Endodermal cell (in vitro differentiated cells): ENCODE results near the gene LPIN3. TPM values are rescaled to one million over a fixed set of nuclear protein-coding genes. Genes with fewer than 3 reads are reported as not detected.

Experiments
- DNase-seq: peaks from one replicate; pipeline ENCODE4 v3.0.0-alpha.2; 2017
- H3K27ac ChIP-seq: 2 replicates; pipeline ENCODE4 v1.5.1; 2013; ENCODE audit warnings: mild to moderate bottlenecking, low read depth, low read length, moderate library complexity
- H3K27me3 ChIP-seq: 2 replicates; pipeline ENCODE4 v1.6.1; 2013; ENCODE audit warnings: mild to moderate bottlenecking, low read length, moderate library complexity; ENCODE audit not compliant: insufficient read depth, control insufficient read depth, poor library complexity, severe bottlenecking
- H3K36me3 ChIP-seq: 2 replicates; pipeline ENCODE4 v1.7.0; 2013; ENCODE audit warnings: mild to moderate bottlenecking, low read length, moderate library complexity; ENCODE audit not compliant: control insufficient read depth, insufficient read depth
- H3K4me1 ChIP-seq: one replicate; pipeline ENCODE4 v1.7.0; 2013; ENCODE audit warnings: low read length; ENCODE audit not compliant: control insufficient read depth, insufficient read depth
- H3K4me3 ChIP-seq: 2 replicates; pipeline ENCODE4 v1.5.1; 2013; ENCODE audit warnings: mild to moderate bottlenecking, low read length, moderate library complexity
- H3K9ac ChIP-seq: 2 replicates; pipeline ENCODE4 v1.6.1; 2013; ENCODE audit warnings: mild to moderate bottlenecking, low read length, moderate library complexity; ENCODE audit not compliant: poor library complexity, severe bottlenecking; ENCODE audit errors: extremely low read depth
- H3K9me3 ChIP-seq: 2 replicates; pipeline ENCODE4 v1.6.1; 2013; ENCODE audit warnings: mild to moderate bottlenecking, low read length, moderate library complexity; ENCODE audit not compliant: control insufficient read depth
- H3K27ac Mint-ChIP-seq: 2 replicates; pipeline ENCODE4 v1.8.0; 2020; ENCODE audit warnings: mixed read lengths
- H3K27me3 Mint-ChIP-seq: 2 replicates; pipeline ENCODE4 v1.8.0; 2021; ENCODE audit warnings: mild to moderate bottlenecking, mixed read lengths; ENCODE audit not compliant: insufficient read depth
- H3K36me3 Mint-ChIP-seq: 2 replicates; pipeline ENCODE4 v1.8.0; 2020; ENCODE audit warnings: low read depth, mixed read lengths
- H3K4me1 Mint-ChIP-seq: 2 replicates; pipeline ENCODE4 v1.8.0; 2020; ENCODE audit warnings: mixed read lengths
- H3K4me3 Mint-ChIP-seq: 2 replicates; pipeline ENCODE4 v1.8.0; 2020; ENCODE audit warnings: mild to moderate bottlenecking, moderate library complexity, mixed read lengths
- H3K9me3 Mint-ChIP-seq: 2 replicates; pipeline ENCODE4 v1.8.0; 2020; ENCODE audit warnings: mild to moderate bottlenecking, mixed read lengths
- CTCF ChIP-seq: fragments of 200-600 bp; sonication (generic); conservative IDR thresholded peaks from 2 replicates; pipeline ENCODE4 v1.5.0; 2021; ENCODE audit warnings: antibody characterized with exemption, mild to moderate bottlenecking
- WGBS, 2 experiments: methylation state at CpG; one replicate each; pipeline versions ENCODE4 v1.1.5 to v1.1.7; 2013; ENCODE audit warnings: missing lambda C conversion rate in 2 of 2, mixed read lengths in 1 of 2; ENCODE audit not compliant: insufficient coverage in 1 of 2, insufficient read length in 1 of 2; 5-methylcytosine and 5-hydroxymethylcytosine counted together
- total RNA-seq, 2 donors: library from RNA; stranded (reverse); fragmentation: NEBNext Ultra II Directional in 1 of 2; extraction: Animal tissue kit (Norgen Biotek cat#: 25700) in 1 of 2; gene quantifications; 2 replicates in 1 of 2; 3 replicates in 1 of 2; pipeline ENCODE4 v1.2.1, GENCODE V29; 2021

LPIN3 gene
- total RNA-seq, 2 donors from 2014 or later: 13.1 to 13.2 TPM

GRCh38 chr20:41320976-41321375, 19.6 kb upstream of the LPIN3 start:
- no peak for TF ChIP-seq CTCF
- Histone ChIP-seq H3K9me3 (no peaks in the 10 kb centered on the region), H3K27ac (no peak overlapping the region), H3K36me3 (no peaks in the 10 kb centered on the region), H3K4me1 (no peaks in the 10 kb centered on the region), H3K9ac (no peak overlapping the region), H3K27me3 (peaks cover 9% of the 10 kb centered on the region), H3K4me3 (no peak overlapping the region)
- H3K4me3 Mint-ChIP-seq: no peak overlapping the region
- no peaks in the 10 kb centered on the region for H3K9me3 Mint-ChIP-seq
- 91 to 100% methylated on average over 1 of the region's 1 CpG for WGBS, 2 experiments
- peaks cover 20% of the 10 kb centered on the region for H3K27me3 Mint-ChIP-seq
- no peaks in the 10 kb centered on the region for H3K36me3 Mint-ChIP-seq
- H3K27ac Mint-ChIP-seq: no peak overlapping the region
- no peak for DNase-seq
- peaks cover 6% of the 10 kb centered on the region for H3K4me1 Mint-ChIP-seq

- Mint-ChIP-seq H3K27ac (no peak overlapping the region), H3K27me3 (peaks cover 5% of the 10 kb centered on the region), H3K4me3 (no peak overlapping the region), H3K36me3 (no peaks in the 10 kb centered on the region), H3K4me1 (peaks cover 2% of the 10 kb centered on the region), H3K9me3 (no peaks in the 10 kb centered on the region)
- 89 to 92% methylated on average over 4 to 5 of the region's 5 CpGs for WGBS, 2 experiments
- Histone ChIP-seq H3K4me3 (no peak overlapping the region), H3K4me1 (no peaks in the 10 kb centered on the region), H3K9ac (no peak overlapping the region), H3K27ac (no peak overlapping the region), H3K9me3 (no peaks in the 10 kb centered on the region), H3K36me3 (no peaks in the 10 kb centered on the region), H3K27me3 (no peaks in the 10 kb centered on the region)
- DNase-seq: no peak
- peak; percentile 27 for TF ChIP-seq CTCF
Measured at GRCh38 chr20:41327178-41327577, 13.4 kb upstream of the LPIN3 start.

GRCh38 chr20:41329435-41330342, 10.9 kb upstream of the LPIN3 start:
- Mint-ChIP-seq H3K27ac (peak overlapping the region; percentile 10), H3K36me3 (no peaks in the 10 kb centered on the region), H3K4me3 (no peak overlapping the region), H3K4me1 (peaks cover 2% of the 10 kb centered on the region), H3K27me3 (peaks cover 5% of the 10 kb centered on the region), H3K9me3 (no peaks in the 10 kb centered on the region)
- no peak for TF ChIP-seq CTCF
- Histone ChIP-seq H3K9ac (no peak overlapping the region), H3K36me3 (no peaks in the 10 kb centered on the region), H3K4me3 (no peak overlapping the region), H3K27me3 (no peaks in the 10 kb centered on the region), H3K9me3 (no peaks in the 10 kb centered on the region), H3K4me1 (no peaks in the 10 kb centered on the region), H3K27ac (no peak overlapping the region)
- WGBS, 2 experiments: 74 to 89% methylated on average over 3 to 11 of the region's 14 CpGs
- no peak for DNase-seq
